Panc1 (cell line): Measurements from ENCODE around the gene SUDS3.

Experiments used
- SIN3A ChIP-seq: IDR thresholded peaks from 2 replicates; pipeline ENCODE4 v1.6.1; 2012; ENCODE audit warnings: low read depth, mild to moderate bottlenecking, low read length, moderate library complexity, borderline replicate concordance; ENCODE audit not compliant: insufficient read depth
- TF ChIP-seq, protein P1 (sequence below): fragments of 450-650 bp; IDR thresholded peaks from 2 replicates; pipeline ENCODE4 v1.5.1; 2017; ENCODE audit warnings: mild to moderate bottlenecking
- TF ChIP-seq, protein P2 (sequence below), 2 experiments: IDR thresholded peaks; 2 replicates each; pipeline ENCODE4 v1.6.1; 2011 to 2012; ENCODE audit warnings: low read depth in 2 of 2, control low read depth in 1 of 2, low read length in 1 of 2, mild to moderate bottlenecking in 1 of 2, moderate library complexity in 1 of 2; ENCODE audit not compliant: insufficient read depth in 1 of 2

DNA sequence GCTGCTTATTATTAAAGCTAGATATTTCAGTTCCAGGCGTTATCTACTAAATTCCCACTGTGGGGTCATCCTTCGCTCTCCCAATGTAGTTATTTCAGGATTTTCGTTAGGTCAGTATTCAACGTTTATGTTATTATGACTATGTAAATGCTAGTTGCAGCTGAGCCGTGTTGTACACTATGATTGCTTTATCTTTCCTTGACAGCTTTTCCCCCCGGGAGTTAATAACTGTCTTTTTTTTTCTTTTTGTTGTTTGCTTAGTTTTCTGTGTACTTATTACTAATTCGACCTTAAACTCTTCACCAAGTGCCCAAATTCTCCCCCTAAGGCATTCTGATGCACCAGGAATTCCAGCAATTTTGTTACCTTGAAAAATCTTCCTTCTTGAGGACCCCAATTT is 48.5 kb downstream of the SUDS3 start:
- TF ChIP-seq, protein P1, sequence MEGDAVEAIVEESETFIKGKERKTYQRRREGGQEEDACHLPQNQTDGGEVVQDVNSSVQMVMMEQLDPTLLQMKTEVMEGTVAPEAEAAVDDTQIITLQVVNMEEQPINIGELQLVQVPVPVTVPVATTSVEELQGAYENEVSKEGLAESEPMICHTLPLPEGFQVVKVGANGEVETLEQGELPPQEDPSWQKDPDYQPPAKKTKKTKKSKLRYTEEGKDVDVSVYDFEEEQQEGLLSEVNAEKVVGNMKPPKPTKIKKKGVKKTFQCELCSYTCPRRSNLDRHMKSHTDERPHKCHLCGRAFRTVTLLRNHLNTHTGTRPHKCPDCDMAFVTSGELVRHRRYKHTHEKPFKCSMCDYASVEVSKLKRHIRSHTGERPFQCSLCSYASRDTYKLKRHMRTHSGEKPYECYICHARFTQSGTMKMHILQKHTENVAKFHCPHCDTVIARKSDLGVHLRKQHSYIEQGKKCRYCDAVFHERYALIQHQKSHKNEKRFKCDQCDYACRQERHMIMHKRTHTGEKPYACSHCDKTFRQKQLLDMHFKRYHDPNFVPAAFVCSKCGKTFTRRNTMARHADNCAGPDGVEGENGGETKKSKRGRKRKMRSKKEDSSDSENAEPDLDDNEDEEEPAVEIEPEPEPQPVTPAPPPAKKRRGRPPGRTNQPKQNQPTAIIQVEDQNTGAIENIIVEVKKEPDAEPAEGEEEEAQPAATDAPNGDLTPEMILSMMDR = no peak
- no peak for TF ChIP-seq SIN3A
- TF ChIP-seq, protein P2, sequence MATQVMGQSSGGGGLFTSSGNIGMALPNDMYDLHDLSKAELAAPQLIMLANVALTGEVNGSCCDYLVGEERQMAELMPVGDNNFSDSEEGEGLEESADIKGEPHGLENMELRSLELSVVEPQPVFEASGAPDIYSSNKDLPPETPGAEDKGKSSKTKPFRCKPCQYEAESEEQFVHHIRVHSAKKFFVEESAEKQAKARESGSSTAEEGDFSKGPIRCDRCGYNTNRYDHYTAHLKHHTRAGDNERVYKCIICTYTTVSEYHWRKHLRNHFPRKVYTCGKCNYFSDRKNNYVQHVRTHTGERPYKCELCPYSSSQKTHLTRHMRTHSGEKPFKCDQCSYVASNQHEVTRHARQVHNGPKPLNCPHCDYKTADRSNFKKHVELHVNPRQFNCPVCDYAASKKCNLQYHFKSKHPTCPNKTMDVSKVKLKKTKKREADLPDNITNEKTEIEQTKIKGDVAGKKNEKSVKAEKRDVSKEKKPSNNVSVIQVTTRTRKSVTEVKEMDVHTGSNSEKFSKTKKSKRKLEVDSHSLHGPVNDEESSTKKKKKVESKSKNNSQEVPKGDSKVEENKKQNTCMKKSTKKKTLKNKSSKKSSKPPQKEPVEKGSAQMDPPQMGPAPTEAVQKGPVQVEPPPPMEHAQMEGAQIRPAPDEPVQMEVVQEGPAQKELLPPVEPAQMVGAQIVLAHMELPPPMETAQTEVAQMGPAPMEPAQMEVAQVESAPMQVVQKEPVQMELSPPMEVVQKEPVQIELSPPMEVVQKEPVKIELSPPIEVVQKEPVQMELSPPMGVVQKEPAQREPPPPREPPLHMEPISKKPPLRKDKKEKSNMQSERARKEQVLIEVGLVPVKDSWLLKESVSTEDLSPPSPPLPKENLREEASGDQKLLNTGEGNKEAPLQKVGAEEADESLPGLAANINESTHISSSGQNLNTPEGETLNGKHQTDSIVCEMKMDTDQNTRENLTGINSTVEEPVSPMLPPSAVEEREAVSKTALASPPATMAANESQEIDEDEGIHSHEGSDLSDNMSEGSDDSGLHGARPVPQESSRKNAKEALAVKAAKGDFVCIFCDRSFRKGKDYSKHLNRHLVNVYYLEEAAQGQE (IDR thresholded peaks at IDR 0.05; ENCODE audit: insufficient read depth in 1 of 2, low read depth in 2 of 2, low read length in 1 of 2) = no peak
